NT2/D1 (cell line): Measurements from ENCODE around the gene FITM1.
A peak's percentile ranks its signal among the peaks of the same experiment; 100 is the strongest.

Source experiments
- DNase-seq: peaks from one replicate; pipeline ENCODE4 v3.0.0-alpha.2; 2011; ENCODE audit warnings: low read depth, low spot score
- H3K27me3 ChIP-seq: 2 replicates; pipeline ENCODE4 v1.6.0; 2011; ENCODE audit warnings: mild to moderate bottlenecking; ENCODE audit not compliant: insufficient read length, insufficient read depth
- H3K36me3 ChIP-seq: 2 replicates; pipeline ENCODE4 v1.6.1; 2011; ENCODE audit warnings: mild to moderate bottlenecking, low read length, mixed read lengths; ENCODE audit not compliant: insufficient read depth, insufficient read length
- H3K4me1 ChIP-seq: 2 replicates; pipeline ENCODE4 v1.5.1; 2011; ENCODE audit not compliant: insufficient read depth, insufficient read length
- H3K4me3 ChIP-seq: 2 replicates; pipeline ENCODE4 v1.5.1; 2011; ENCODE audit warnings: low read depth; ENCODE audit not compliant: insufficient read length
- H3K9ac ChIP-seq: 2 replicates; pipeline ENCODE4 v1.6.0; 2011; ENCODE audit warnings: low read depth; ENCODE audit not compliant: insufficient read length
- H3K9me3 ChIP-seq: 2 replicates; pipeline ENCODE4 v1.5.1; 2011; ENCODE audit warnings: mild to moderate bottlenecking, low read length; ENCODE audit not compliant: insufficient read depth
- SUZ12 ChIP-seq: IDR thresholded peaks from 2 replicates; pipeline ENCODE4 v1.6.1; 2011; ENCODE audit not compliant: insufficient read length, insufficient read depth; ENCODE audit errors: extremely low read depth
- YY1 ChIP-seq: IDR thresholded peaks from 2 replicates; pipeline ENCODE4 v1.6.1; 2011; ENCODE audit not compliant: insufficient read length, insufficient read depth
- ZNF274 ChIP-seq: IDR thresholded peaks from 2 replicates; pipeline ENCODE4 v1.6.1; 2011; ENCODE audit warnings: mild to moderate bottlenecking, low read depth, low read length

FITM1 gene

DNA sequence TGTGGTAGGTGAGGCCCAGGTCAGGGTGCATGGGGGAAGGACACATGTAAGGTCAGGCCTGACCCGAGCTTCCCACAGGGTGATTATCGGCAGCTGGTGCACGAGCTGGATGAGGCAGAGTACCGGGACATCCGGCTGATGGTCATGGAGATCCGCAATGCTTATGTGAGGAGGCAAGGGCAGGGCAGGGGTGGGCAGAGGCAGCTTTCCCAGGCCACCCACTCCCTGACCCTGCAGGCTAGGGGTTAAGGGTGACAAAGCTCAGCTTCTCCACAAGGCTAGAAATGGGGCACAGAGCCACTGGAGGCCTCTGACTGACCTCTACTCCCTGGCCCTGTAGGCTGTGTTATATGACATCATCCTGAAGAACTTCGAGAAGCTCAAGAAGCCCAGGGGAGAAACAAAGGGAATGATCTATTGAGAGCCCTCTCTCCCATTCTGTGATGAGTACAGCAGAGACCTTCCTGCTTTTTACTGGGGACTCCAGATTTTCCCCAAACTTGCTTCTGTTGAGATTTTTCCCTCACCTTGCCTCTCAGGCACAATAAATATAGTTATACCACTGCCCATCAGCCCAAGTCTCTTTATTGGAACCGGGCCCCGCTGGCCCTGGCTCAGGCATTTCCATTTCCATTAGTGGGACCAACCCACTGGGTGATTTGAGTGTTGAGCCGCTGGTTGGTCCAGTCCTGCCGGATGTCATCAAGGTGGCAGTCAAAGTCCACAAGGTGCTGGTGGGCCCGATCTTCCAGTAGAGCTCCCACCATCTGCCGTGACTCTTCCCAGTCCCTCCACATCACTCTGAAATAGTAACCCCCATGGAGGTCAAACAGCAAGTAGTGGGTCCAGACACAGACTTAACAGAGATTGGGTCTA, 8.2 kb downstream of the FITM1 start:
- Histone ChIP-seq H3K4me3 (no peak overlapping the region), H3K4me1 (no peaks in the 10 kb centered on the region), H3K9ac (no peak overlapping the region), H3K9me3 (no peaks in the 10 kb centered on the region), H3K36me3 (peaks cover 34% of the 10 kb centered on the region), H3K27me3 (peaks cover 4% of the 10 kb centered on the region)
- TF ChIP-seq SUZ12 (no peak), ZNF274 (no peak), YY1 (no peak)
- DNase-seq = no peak

GRCh38 chr14:24139272-24139934, 8.9 kb downstream of the FITM1 start:
- Histone ChIP-seq H3K36me3 (peaks cover 40% of the 10 kb centered on the region), H3K4me3 (no peak overlapping the region), H3K9ac (no peak overlapping the region), H3K9me3 (no peaks in the 10 kb centered on the region), H3K4me1 (no peaks in the 10 kb centered on the region), H3K27me3 (peaks cover 4% of the 10 kb centered on the region)
- no peak for DNase-seq
- TF ChIP-seq ZNF274 (no peak), SUZ12 (no peak), YY1 (no peak)

DNA sequence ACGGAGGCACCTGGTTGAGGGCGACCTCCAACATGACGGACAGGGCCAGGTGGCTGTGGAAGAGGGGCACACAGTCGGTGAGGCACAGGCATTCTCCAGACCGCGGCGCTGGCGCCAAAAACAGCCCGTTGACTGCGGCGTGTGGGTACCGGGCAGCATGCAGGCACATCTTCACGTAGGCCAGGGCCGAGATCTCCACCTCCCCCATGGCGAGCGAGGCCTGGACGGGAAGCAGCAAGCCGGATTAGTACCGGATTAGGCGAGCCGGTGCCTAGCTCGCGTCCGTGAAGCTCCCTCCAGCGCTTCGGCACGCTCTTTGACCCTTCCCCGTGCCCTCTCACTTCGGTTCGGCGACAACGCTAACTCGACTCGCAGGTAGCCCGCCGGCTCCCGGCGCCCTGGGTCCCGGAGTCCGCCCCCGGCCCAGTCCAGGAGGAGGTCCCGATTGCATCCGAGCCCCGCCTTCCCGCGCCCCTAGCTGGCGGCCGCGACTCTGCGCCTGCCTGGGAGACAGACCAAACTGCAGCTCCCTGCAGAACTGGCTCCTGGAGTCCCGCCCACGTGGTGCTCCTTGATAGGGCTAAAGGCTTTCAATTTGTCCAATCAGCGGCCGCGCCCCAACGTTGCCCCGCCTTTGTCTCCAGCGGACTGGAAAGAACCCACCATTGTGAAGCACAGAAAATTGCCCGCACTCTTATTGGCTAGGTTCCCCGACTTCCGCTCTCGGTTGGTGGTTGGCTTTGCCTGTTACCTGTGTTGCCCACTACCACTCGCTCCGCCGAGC, 10.8 kb downstream of the FITM1 start, which contains the start of gene EMC9:
Gene EMC9, minus strand, starts transcription at position 495 of the 784 bp plus-strand sequence. Its CDS starts 287 bp downstream, at position 208.
- Histone ChIP-seq H3K4me3 (peak within 1 kb of the TSS; percentile 82), H3K9me3 (no peaks in the 10 kb centered on the region), H3K9ac (peak within 1 kb of the TSS; percentile 97), H3K36me3 (peaks cover 49% of the 10 kb centered on the region), H3K27me3 (no peaks in the 10 kb centered on the region), H3K4me1 (no peaks in the 10 kb centered on the region)
- TF ChIP-seq YY1 (no peak), SUZ12 (no peak), ZNF274 (no peak)
- peak; percentile 96 for DNase-seq

- Histone ChIP-seq H3K9ac (no peak overlapping the region), H3K4me3 (no peak overlapping the region), H3K27me3 (no peaks in the 10 kb centered on the region), H3K4me1 (no peaks in the 10 kb centered on the region), H3K9me3 (no peaks in the 10 kb centered on the region), H3K36me3 (peaks cover 35% of the 10 kb centered on the region)
- DNase-seq = no peak
- no peak for TF ChIP-seq ZNF274
- TF ChIP-seq YY1 = no peak
- no peak for TF ChIP-seq SUZ12
Observed at GRCh38 chr14:24143511-24143910, 13.1 kb downstream of the FITM1 start.

GRCh38 chr14:24144451-24144850, 14.0 kb downstream of the FITM1 start:
- TF ChIP-seq YY1 (no peak), SUZ12 (no peak), ZNF274 (no peak)
- Histone ChIP-seq H3K27me3 (no peaks in the 10 kb centered on the region), H3K4me1 (no peaks in the 10 kb centered on the region), H3K4me3 (no peak overlapping the region), H3K9ac (no peak overlapping the region), H3K9me3 (no peaks in the 10 kb centered on the region), H3K36me3 (peaks cover 31% of the 10 kb centered on the region)
- DNase-seq = no peak

DNA sequence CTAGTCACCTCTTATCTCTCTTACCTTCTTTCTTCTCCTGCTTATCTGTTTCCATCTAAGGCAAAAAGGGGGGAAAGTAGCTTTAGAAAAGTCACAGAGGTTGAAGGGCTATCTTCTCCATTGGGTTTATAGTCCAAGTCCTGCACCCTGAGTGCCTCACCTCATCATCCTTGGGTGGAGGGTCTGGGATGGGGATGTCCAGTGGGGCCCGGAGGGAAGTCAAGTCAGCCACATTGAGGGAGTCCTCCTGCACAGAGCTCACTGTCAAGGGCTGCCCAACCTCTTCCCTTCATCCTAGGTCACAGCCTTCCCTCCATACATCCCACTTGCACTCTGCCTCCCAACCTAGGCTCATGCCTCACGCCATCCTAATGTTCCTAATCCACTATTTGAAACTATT, 14.8 kb downstream of the FITM1 start:
- peaks cover 36% of the 10 kb centered on the region for H3K36me3 ChIP-seq
- peak overlapping the region; percentile 6 for H3K4me3 ChIP-seq
- TF ChIP-seq YY1 (no peak), ZNF274 (no peak), SUZ12 (no peak)
- H3K27me3 ChIP-seq = no peaks in the 10 kb centered on the region
- H3K9ac ChIP-seq = peak overlapping the region; percentile 85
- H3K9me3 ChIP-seq = no peaks in the 10 kb centered on the region
- H3K4me1 ChIP-seq = no peaks in the 10 kb centered on the region
- DNase-seq = no peak
